ENCODE data around the gene CCDC148.

Gene CCDC148

DNA sequence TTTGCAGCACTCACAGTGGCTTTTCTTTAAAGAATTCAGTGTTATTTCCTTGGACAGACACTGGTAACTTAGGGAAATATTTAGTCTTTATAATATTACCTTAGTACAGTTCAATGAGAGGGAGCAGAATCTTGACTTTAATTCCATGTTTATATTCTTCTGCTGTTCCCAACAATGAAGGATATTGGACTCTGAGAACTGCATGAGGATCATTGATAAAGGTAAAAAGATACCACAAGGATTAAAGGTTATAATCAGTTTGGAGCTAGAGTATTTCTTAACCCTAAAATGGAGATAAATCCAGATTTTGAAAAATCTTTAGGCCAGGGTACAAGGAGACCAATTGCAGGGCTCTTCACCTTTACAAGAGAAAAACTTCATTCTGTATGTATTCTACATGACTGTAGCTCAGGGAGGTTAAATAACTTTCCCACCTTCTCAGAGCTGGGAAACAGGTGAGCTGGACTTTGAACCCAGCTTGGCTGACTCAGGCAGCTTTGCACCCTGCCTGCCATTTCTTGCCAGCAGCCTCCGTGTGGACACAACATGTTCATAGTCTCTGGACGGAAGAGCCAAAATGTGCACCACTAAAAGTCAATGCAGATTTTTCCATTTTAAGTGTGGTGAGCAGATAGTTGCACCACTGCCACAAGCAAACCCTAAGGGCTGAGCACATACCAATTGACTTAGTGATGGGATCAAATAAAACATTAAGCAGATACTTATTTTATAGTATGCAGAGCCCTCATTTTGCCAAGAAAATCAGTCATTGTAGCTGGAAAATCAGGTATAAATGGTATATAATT lies 328.2 kb downstream of the CCDC148 start:
- Histone ChIP-seq H3K9ac (ENCODE audit: low read length) (no peak overlapping the region), H3K9me3 (ENCODE audit: low read length) (no peaks in the 10 kb centered on the region), H3K4me3 (ENCODE audit: low read depth in 1 of 2, low read length in 2 of 2) (no peak overlapping the region), H3K27ac (ENCODE audit: low read depth, low read length) (no peak overlapping the region), H3K4me1 (ENCODE audit: insufficient read depth, low read length) (no peaks in the 10 kb centered on the region), H3K36me3 (ENCODE audit: insufficient read depth, low read length) (no peaks in the 10 kb centered on the region), H3K27me3 (ENCODE audit: control insufficient read depth in 1 of 2, insufficient read depth in 2 of 2, low read length in 2 of 2) (no peaks in the 10 kb centered on the region)

DNA sequence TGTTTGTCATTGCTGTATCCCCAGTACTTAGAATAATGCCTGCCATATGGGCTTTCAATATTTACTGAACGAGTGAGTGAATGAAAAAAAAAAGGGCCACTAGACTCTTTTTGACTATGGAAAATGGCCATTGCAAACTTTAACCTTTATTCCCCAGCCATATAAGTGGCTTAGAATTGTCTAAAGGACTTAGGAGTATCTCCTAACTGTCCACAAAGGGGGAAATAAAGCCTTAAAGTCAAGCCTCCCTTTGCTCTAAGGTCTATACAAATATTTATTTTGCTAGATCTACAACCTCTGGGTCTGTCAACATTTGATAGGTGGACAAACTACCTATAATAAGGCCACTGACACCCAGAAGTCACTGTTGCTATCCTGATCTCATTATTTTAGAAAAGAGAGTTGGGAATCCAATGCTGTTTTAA lies 329.2 kb downstream of the CCDC148 start:
- no peak overlapping the region for H3K9ac ChIP-seq (ENCODE audit: low read length)
- H3K27me3 ChIP-seq (ENCODE audit: control insufficient read depth in 1 of 2, insufficient read depth in 2 of 2, low read length in 2 of 2): no peaks in the 10 kb centered on the region
- no peaks in the 10 kb centered on the region for H3K9me3 ChIP-seq (ENCODE audit: low read length)
- H3K36me3 ChIP-seq (ENCODE audit: insufficient read depth, low read length): no peaks in the 10 kb centered on the region
- H3K4me1 ChIP-seq (ENCODE audit: insufficient read depth, low read length): no peaks in the 10 kb centered on the region
- no peak overlapping the region for H3K27ac ChIP-seq (ENCODE audit: low read depth, low read length)
- no peak overlapping the region for H3K4me3 ChIP-seq (ENCODE audit: low read depth in 1 of 2, low read length in 2 of 2)

DNA sequence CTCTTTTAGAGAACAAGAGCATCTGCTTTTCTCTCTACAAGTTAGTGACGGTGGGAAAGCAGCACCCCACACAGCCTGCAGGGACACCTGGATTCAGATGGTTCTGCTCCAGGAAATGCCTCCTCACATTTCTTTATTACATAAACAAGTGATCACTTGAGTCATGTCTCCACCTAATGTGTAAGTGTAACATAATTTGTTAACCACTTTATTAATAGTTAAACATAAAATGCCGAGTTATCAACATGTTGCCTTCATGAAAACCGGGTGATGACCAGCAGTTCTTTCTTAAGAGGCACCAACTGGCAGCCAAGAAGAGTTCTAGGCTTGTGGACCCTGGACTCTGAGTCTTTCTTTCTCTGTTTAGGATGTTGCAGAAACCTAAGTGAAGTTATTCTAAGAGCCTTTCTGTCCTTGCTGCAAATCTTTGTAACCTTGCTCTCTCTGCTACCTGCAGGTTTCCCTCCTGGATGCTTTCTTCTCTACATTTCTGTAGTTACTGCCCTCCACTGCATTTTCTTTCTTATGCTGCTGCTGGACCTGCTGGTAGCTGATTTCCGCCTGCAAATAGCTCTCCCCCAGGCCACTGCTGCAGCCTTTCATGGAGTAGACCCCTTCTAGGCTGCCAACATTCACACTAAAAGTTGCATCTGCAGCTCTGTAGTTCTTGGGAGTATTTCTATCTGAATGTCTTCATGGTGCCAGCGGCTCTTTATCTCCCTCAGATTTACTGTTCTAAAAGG lies 330.6 kb downstream of the CCDC148 start:
- Histone ChIP-seq H3K27me3 (ENCODE audit: control insufficient read depth in 1 of 2, insufficient read depth in 2 of 2, low read length in 2 of 2) (no peaks in the 10 kb centered on the region), H3K4me3 (ENCODE audit: low read depth in 1 of 2, low read length in 2 of 2) (no peak overlapping the region), H3K9me3 (ENCODE audit: low read length) (no peaks in the 10 kb centered on the region), H3K4me1 (ENCODE audit: insufficient read depth, low read length) (no peaks in the 10 kb centered on the region), H3K27ac (ENCODE audit: low read depth, low read length) (no peak overlapping the region), H3K9ac (ENCODE audit: low read length) (no peak overlapping the region), H3K36me3 (ENCODE audit: insufficient read depth, low read length) (no peaks in the 10 kb centered on the region)

DNA sequence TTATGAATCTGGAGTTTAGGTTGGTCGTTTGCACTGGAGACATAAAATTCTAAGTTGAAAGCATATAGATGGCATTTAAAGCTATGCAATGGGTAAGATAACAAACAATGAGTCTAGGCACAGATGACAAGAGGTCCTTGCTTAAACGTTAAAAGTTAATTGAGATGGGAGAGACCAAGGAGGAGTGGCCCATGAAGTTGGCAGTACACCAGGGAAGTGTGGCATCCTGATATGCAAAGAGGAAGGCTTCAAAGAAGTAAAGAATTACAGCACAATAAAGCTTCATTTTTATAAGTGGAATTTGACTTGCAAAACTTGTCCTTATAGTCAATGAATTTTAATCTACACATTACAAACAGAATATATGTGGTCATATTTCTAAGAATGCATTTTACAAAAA lies 331.7 kb downstream of the CCDC148 start:
- Histone ChIP-seq H3K4me3 (ENCODE audit: low read depth in 1 of 2, low read length in 2 of 2) (no peak overlapping the region), H3K27ac (ENCODE audit: low read depth, low read length) (no peak overlapping the region), H3K27me3 (ENCODE audit: control insufficient read depth in 1 of 2, insufficient read depth in 2 of 2, low read length in 2 of 2) (no peaks in the 10 kb centered on the region), H3K36me3 (ENCODE audit: insufficient read depth, low read length) (no peaks in the 10 kb centered on the region), H3K9ac (ENCODE audit: low read length) (no peak overlapping the region), H3K4me1 (ENCODE audit: insufficient read depth, low read length) (no peaks in the 10 kb centered on the region), H3K9me3 (ENCODE audit: low read length) (no peaks in the 10 kb centered on the region)

Measured in muscle layer of colon (tissue), 2 donors.